ENCODE results near the gene ATP6V1B1. TPM values are rescaled to one million over a fixed set of nuclear protein-coding genes. Genes with fewer than 3 reads are reported as not detected.

The ATP6V1B1 gene
- total and polyA plus RNA-seq, 2 experiments from 2014 or later: not detected

GRCh38 chr2:70984228-70984575 is 48.5 kb downstream of the ATP6V1B1 start:
- TF ChIP-seq, protein P1, sequence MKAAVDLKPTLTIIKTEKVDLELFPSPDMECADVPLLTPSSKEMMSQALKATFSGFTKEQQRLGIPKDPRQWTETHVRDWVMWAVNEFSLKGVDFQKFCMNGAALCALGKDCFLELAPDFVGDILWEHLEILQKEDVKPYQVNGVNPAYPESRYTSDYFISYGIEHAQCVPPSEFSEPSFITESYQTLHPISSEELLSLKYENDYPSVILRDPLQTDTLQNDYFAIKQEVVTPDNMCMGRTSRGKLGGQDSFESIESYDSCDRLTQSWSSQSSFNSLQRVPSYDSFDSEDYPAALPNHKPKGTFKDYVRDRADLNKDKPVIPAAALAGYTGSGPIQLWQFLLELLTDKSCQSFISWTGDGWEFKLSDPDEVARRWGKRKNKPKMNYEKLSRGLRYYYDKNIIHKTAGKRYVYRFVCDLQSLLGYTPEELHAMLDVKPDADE (IDR thresholded peaks at IDR 0.05): no peak
- TF ChIP-seq, protein P2, sequence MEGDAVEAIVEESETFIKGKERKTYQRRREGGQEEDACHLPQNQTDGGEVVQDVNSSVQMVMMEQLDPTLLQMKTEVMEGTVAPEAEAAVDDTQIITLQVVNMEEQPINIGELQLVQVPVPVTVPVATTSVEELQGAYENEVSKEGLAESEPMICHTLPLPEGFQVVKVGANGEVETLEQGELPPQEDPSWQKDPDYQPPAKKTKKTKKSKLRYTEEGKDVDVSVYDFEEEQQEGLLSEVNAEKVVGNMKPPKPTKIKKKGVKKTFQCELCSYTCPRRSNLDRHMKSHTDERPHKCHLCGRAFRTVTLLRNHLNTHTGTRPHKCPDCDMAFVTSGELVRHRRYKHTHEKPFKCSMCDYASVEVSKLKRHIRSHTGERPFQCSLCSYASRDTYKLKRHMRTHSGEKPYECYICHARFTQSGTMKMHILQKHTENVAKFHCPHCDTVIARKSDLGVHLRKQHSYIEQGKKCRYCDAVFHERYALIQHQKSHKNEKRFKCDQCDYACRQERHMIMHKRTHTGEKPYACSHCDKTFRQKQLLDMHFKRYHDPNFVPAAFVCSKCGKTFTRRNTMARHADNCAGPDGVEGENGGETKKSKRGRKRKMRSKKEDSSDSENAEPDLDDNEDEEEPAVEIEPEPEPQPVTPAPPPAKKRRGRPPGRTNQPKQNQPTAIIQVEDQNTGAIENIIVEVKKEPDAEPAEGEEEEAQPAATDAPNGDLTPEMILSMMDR (conservative IDR thresholded peaks at IDR 0.05; ENCODE audit: low read depth in 2 of 2): no peak
- TF ChIP-seq ZNF331 (CRISPR knock-in tag; IDR thresholded peaks at IDR 0.05; ENCODE audit: low read depth) (no peak), NANOG (IDR thresholded peaks at IDR 0.05; ENCODE audit: borderline replicate concordance) (no peak), ZNF462 (CRISPR knock-in tag; IDR thresholded peaks at IDR 0.05) (no peak), STAT1 (IDR thresholded peaks at IDR 0.05; ENCODE audit: unreplicated experiment) (no peak), CREB1 (CRISPR knock-in tag; IDR thresholded peaks at IDR 0.05; ENCODE audit: low read depth) (no peak), EZH2 (IDR thresholded peaks at IDR 0.05; ENCODE audit: low read depth, unreplicated experiment) (no peak), POLR2AphosphoS5 (IDR thresholded peaks at IDR 0.05; ENCODE audit: low read depth) (no peak), REST (IDR thresholded peaks at IDR 0.05; ENCODE audit: unreplicated experiment) (no peak), JUNB (IDR thresholded peaks at IDR 0.05; ENCODE audit: unreplicated experiment) (no peak), EZH2phosphoT487 (IDR thresholded peaks at IDR 0.05; ENCODE audit: unreplicated experiment) (no peak), ZNF114 (CRISPR knock-in tag; IDR thresholded peaks at IDR 0.05) (no peak)
- peaks cover 19% of the 10 kb centered on the region for H3K27me3 Mint-ChIP-seq (ENCODE audit: insufficient read depth, low read depth, poor library complexity)
- no peak overlapping the region for H3K27ac ChIP-seq (ENCODE audit: low read depth)
- ATAC-seq: no peak
- peak overlapping the region; percentile 39; the same call in 1 of the 2 replicates for H3K4me3 ChIP-seq
- H3K4me2 ChIP-seq: peak overlapping the region; percentile 70; the same call in 1 of the 2 replicates
- no peaks in the 10 kb centered on the region for H3K79me2 ChIP-seq (replicated peaks; ENCODE audit: insufficient read depth)
- H3K36me3 ChIP-seq (ENCODE audit: insufficient read depth): no peaks in the 10 kb centered on the region
- no peaks in the 10 kb centered on the region for H3K4me1 ChIP-seq (ENCODE audit: insufficient read depth)
- H3K4me1 Mint-ChIP-seq: peaks cover 5% of the 10 kb centered on the region
- H3K9me3 Mint-ChIP-seq: no peaks in the 10 kb centered on the region; the same call in 2 of the 3 replicates
- H3K4me3 Mint-ChIP-seq: no peak overlapping the region
- peaks cover 11% of the 10 kb centered on the region for H3K27me3 ChIP-seq (ENCODE audit: insufficient read depth)
- no peak overlapping the region for H2AFZ ChIP-seq
- H3K27ac Mint-ChIP-seq: no peak overlapping the region
- DNase-seq (ENCODE audit: low spot score): no peak
- no peaks in the 10 kb centered on the region for H3K9me2 ChIP-seq (ENCODE audit: insufficient read depth)
- peaks cover 8% of the 10 kb centered on the region for H4K20me1 ChIP-seq (replicated peaks; ENCODE audit: insufficient read depth)
- H3F3A ChIP-seq (replicated peaks; ENCODE audit: low read depth): no peaks in the 10 kb centered on the region
- H3K36me3 Mint-ChIP-seq (ENCODE audit: low read depth): peaks cover 19% of the 10 kb centered on the region
